K562 (cell line): ENCODE results near the gene KCNH2. TPM values are rescaled to one million over a fixed set of nuclear protein-coding genes. Genes with fewer than 3 reads are reported as not detected.

Experiments used
- ARID1B ChIP-seq: fragments of 450-650 bp; IDR thresholded peaks from 2 replicates; pipeline ENCODE4 v1.6.1; 2016; ENCODE audit warnings: antibody characterized with exemption, mild to moderate bottlenecking, inconsistent platforms
- CBX3 ChIP-seq, 2 experiments: IDR thresholded peaks; 1 replicate in 1 of 2; 2 replicates in 1 of 2; pipeline ENCODE4 v1.6.1; 2012; ENCODE audit warnings: inconsistent platforms in 2 of 2, low read length in 2 of 2, borderline replicate concordance in 1 of 2, control low read depth in 1 of 2
- FOXP1 ChIP-seq: sonication (generic); formaldehyde crosslinking; IDR thresholded peaks from 2 replicates; pipeline ENCODE4 v1.8.0; 2022; ENCODE audit warnings: mild to moderate bottlenecking, missing genetic modification reagents
- HDAC3 ChIP-seq: fragments of 450-650 bp; IDR thresholded peaks from 2 replicates; pipeline ENCODE4 v1.6.1; 2018; ENCODE audit warnings: borderline replicate concordance, mild to moderate bottlenecking, moderate library complexity; ENCODE audit not compliant: partially characterized antibody
- LARP7 ChIP-seq: fragments of 450-650 bp; IDR thresholded peaks from 2 replicates; pipeline ENCODE4 v1.6.1; 2016
- LEF1 ChIP-seq: fragments of 450-650 bp; IDR thresholded peaks from 2 replicates; pipeline ENCODE4 v1.6.1; 2016; ENCODE audit warnings: mild to moderate bottlenecking
- MEF2D ChIP-seq: conservative IDR thresholded peaks from 2 replicates; pipeline ENCODE4 v1.6.1; 2016; ENCODE audit warnings: low read depth, missing genetic modification characterization, missing compliant biosample characterization
- NCOA4 ChIP-seq: fragments of 450-650 bp; IDR thresholded peaks from 2 replicates; pipeline ENCODE4 v1.6.1; 2018; ENCODE audit warnings: mild to moderate bottlenecking; ENCODE audit not compliant: partially characterized antibody
- NEUROD1 ChIP-seq: fragments of 150-350 bp; IDR thresholded peaks from 2 replicates; pipeline ENCODE4 v1.6.1; 2014; ENCODE audit warnings: borderline replicate concordance, low read length, low read depth; ENCODE audit not compliant: partially characterized antibody
- POLR2A ChIP-seq: fragments of 450-650 bp; conservative IDR thresholded peaks from 2 replicates; pipeline ENCODE4 v1.6.1; 2016
- POLR2H ChIP-seq: IDR thresholded peaks from 2 replicates; pipeline ENCODE4 v1.6.1; 2016; ENCODE audit warnings: missing genetic modification characterization, low read depth, mild to moderate bottlenecking, control low read depth, missing compliant biosample characterization, moderate library complexity
- POLR3A ChIP-seq: IDR thresholded peaks from 2 replicates; pipeline ENCODE4 v1.6.1; 2011; ENCODE audit warnings: borderline replicate concordance, mild to moderate bottlenecking, moderate library complexity; ENCODE audit not compliant: insufficient read length, insufficient read depth; ENCODE audit errors: extremely low read depth
- PTTG1 ChIP-seq: fragments of 450-650 bp; IDR thresholded peaks from 2 replicates; pipeline ENCODE4 v1.6.1; 2016; ENCODE audit warnings: low read depth, mild to moderate bottlenecking, missing genetic modification characterization, missing compliant biosample characterization
- ZNF140 ChIP-seq: fragments of 250-450 bp; sonication (Bioruptor Pico); IDR thresholded peaks from 2 replicates; pipeline ENCODE4 v1.8.0; 2021; ENCODE audit warnings: moderate library complexity, mild to moderate bottlenecking, inconsistent platforms
- polyA plus RNA-seq, 8 experiments: library from polyadenylated mRNA; depleted of rRNA in 4 of 8; stranded (reverse) in 5 of 8; unstranded in 3 of 8; fragments of >200 nt; fragmentation: Nextera tagmentation in 2 of 8; fragmentation: Illumina TruSeq in 1 of 8; extraction: Ambion mirVana in 2 of 8; extraction: Trizol in 1 of 8; gene quantifications; 2 replicates each; pipeline versions ENCODE4 v1.2.1 to v1.2.3, GENCODE V29; 2011 to 2014; ENCODE audit warnings: inconsistent platforms in 1 of 8, missing spikeins in 1 of 8
- total RNA-seq, 7 experiments: library from RNA; depleted of rRNA in 6 of 7; stranded (reverse); fragments of >200 nt in 6 of 7; fragmentation: Illumina TruSeq in 2 of 7; extraction: Trizol in 2 of 7; gene quantifications; 2 replicates each; pipeline versions ENCODE4 v1.2.1 to v1.2.3, GENCODE V29; 2011 to 2021; ENCODE audit warnings: low replicate concordance in 1 of 7
- TF ChIP-seq, protein P1 (sequence below), 3 experiments: IDR thresholded peaks in 2 of 3; conservative IDR thresholded peaks in 1 of 3; 2 replicates each; pipeline ENCODE4 v1.5.1; 2011 to 2012; ENCODE audit warnings: low read length in 3 of 3, mild to moderate bottlenecking in 3 of 3, control low read depth in 2 of 3, improper control_type of control experiment in 1 of 3, inconsistent platforms in 1 of 3, low read depth in 1 of 3, mixed read lengths in 1 of 3, moderate library complexity in 1 of 3; ENCODE audit not compliant: insufficient read depth in 2 of 3
- TF ChIP-seq, protein P2 (sequence below): fragments of 250-450 bp; sonication (Bioruptor Pico); IDR thresholded peaks from 2 replicates; pipeline ENCODE4 v1.9.0; 2021; ENCODE audit warnings: mild to moderate bottlenecking, inconsistent platforms
- TF ChIP-seq, protein P3 (sequence below), 2 experiments: fragments of 450-650 bp; IDR thresholded peaks; 2 replicates each; pipeline ENCODE4 v1.6.1; 2016
- TF ChIP-seq, protein P4 (sequence below), 2 experiments: fragments of 150-350 bp in 1 of 2; IDR thresholded peaks; 2 replicates each; pipeline ENCODE4 v1.6.1; 2012 to 2016; ENCODE audit warnings: low read depth in 2 of 2, low read length in 2 of 2, mild to moderate bottlenecking in 1 of 2, moderate library complexity in 1 of 2

The KCNH2 gene
- total and polyA plus RNA-seq, 9 of the 15 experiments (the other 6 are each of a cell fraction or from before 2014, with no cell fraction given) = 18.1 to 368 (median 218) TPM

DNA sequence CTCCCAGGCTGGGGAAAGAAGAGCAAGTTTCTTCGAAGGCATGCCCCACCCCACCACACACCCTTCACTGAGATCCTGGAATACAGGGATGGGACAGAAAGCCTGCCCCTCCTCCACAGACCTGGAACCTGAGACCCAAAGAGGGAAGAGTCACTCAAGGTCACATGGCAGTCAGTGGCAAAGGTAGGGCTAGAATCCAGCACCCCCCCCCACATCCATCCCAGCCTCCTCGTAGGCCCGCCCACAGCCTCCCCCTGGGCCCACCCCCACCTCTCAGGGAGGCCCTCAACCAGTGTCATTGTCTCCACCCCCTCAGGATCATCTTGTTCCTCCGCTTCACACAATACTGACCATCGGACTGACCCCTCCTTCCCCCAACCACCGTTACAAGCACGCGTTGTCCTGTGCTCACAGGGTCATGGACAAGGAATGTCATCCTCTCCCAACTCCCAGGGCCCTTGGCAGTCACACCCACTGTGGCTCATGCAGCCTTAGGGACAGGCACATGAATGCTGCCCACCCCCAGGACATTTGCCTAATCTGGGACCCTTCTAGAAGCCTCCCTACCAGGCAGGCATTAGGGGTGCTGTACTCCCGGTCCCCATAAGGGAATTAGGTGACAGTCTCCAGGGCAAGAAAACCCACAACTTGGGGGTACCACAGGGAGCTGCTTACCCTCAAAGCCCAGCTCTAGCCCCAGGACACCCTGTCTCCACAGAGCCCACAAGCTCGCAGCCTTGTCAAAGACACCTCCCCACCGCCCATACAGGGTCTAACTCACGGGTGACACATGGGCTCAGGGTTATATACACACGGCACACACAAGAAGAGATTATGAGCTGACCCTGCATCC, 1.4 kb downstream of the KCNH2 start (continued):
- TF ChIP-seq LARP7 (no peak), CBX3 (IDR thresholded peaks at IDR 0.05; ENCODE audit: borderline replicate concordance in 1 of 2, low read length in 2 of 2) (no peak), ARID1B (no peak), LEF1 (no peak), NEUROD1 (no peak), PTTG1 (tag) (no peak), POLR2H (tag) (no peak), POLR2A (no peak), MEF2D (tag) (no peak), ZNF140 (no peak), HDAC3 (no peak), FOXP1 (CRISPR knock-in tag) (0 out of 2 replicates have a peak, but pooled peaks have one; percentile 12), POLR3A (no peak), NCOA4 (no peak)
- TF ChIP-seq, protein P1, sequence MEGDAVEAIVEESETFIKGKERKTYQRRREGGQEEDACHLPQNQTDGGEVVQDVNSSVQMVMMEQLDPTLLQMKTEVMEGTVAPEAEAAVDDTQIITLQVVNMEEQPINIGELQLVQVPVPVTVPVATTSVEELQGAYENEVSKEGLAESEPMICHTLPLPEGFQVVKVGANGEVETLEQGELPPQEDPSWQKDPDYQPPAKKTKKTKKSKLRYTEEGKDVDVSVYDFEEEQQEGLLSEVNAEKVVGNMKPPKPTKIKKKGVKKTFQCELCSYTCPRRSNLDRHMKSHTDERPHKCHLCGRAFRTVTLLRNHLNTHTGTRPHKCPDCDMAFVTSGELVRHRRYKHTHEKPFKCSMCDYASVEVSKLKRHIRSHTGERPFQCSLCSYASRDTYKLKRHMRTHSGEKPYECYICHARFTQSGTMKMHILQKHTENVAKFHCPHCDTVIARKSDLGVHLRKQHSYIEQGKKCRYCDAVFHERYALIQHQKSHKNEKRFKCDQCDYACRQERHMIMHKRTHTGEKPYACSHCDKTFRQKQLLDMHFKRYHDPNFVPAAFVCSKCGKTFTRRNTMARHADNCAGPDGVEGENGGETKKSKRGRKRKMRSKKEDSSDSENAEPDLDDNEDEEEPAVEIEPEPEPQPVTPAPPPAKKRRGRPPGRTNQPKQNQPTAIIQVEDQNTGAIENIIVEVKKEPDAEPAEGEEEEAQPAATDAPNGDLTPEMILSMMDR (IDR thresholded peaks at IDR 0.05 in 2 of 3, conservative IDR thresholded peaks at IDR 0.05 in 1 of 3; ENCODE audit: insufficient read depth in 2 of 3, low read depth in 1 of 3, low read length in 3 of 3) = no peak
- TF ChIP-seq, protein P2, sequence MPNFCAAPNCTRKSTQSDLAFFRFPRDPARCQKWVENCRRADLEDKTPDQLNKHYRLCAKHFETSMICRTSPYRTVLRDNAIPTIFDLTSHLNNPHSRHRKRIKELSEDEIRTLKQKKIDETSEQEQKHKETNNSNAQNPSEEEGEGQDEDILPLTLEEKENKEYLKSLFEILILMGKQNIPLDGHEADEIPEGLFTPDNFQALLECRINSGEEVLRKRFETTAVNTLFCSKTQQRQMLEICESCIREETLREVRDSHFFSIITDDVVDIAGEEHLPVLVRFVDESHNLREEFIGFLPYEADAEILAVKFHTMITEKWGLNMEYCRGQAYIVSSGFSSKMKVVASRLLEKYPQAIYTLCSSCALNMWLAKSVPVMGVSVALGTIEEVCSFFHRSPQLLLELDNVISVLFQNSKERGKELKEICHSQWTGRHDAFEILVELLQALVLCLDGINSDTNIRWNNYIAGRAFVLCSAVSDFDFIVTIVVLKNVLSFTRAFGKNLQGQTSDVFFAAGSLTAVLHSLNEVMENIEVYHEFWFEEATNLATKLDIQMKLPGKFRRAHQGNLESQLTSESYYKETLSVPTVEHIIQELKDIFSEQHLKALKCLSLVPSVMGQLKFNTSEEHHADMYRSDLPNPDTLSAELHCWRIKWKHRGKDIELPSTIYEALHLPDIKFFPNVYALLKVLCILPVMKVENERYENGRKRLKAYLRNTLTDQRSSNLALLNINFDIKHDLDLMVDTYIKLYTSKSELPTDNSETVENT (CRISPR knock-in tag) = no peak
- TF ChIP-seq, protein P3, sequence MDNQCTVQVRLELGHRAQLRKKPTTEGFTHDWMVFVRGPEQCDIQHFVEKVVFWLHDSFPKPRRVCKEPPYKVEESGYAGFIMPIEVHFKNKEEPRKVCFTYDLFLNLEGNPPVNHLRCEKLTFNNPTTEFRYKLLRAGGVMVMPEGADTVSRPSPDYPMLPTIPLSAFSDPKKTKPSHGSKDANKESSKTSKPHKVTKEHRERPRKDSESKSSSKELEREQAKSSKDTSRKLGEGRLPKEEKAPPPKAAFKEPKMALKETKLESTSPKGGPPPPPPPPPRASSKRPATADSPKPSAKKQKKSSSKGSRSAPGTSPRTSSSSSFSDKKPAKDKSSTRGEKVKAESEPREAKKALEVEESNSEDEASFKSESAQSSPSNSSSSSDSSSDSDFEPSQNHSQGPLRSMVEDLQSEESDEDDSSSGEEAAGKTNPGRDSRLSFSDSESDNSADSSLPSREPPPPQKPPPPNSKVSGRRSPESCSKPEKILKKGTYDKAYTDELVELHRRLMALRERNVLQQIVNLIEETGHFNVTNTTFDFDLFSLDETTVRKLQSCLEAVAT (IDR thresholded peaks at IDR 0.05) = no peak
- TF ChIP-seq, protein P4, sequence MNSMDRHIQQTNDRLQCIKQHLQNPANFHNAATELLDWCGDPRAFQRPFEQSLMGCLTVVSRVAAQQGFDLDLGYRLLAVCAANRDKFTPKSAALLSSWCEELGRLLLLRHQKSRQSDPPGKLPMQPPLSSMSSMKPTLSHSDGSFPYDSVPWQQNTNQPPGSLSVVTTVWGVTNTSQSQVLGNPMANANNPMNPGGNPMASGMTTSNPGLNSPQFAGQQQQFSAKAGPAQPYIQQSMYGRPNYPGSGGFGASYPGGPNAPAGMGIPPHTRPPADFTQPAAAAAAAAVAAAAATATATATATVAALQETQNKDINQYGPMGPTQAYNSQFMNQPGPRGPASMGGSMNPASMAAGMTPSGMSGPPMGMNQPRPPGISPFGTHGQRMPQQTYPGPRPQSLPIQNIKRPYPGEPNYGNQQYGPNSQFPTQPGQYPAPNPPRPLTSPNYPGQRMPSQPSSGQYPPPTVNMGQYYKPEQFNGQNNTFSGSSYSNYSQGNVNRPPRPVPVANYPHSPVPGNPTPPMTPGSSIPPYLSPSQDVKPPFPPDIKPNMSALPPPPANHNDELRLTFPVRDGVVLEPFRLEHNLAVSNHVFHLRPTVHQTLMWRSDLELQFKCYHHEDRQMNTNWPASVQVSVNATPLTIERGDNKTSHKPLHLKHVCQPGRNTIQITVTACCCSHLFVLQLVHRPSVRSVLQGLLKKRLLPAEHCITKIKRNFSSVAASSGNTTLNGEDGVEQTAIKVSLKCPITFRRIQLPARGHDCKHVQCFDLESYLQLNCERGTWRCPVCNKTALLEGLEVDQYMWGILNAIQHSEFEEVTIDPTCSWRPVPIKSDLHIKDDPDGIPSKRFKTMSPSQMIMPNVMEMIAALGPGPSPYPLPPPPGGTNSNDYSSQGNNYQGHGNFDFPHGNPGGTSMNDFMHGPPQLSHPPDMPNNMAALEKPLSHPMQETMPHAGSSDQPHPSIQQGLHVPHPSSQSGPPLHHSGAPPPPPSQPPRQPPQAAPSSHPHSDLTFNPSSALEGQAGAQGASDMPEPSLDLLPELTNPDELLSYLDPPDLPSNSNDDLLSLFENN (IDR thresholded peaks at IDR 0.05; ENCODE audit: low read depth in 2 of 2, low read length in 2 of 2) = no peak; a peak in 1 of 4 replicates
